Neural cell (in vitro differentiated cells): ENCODE results near the gene IQCH. TPM values are rescaled to one million over a fixed set of nuclear protein-coding genes. Genes with fewer than 3 reads are reported as not detected.

Experiments used
- H2AFZ ChIP-seq: fragments of 200-600, 300-800 bp; sonication (generic), shearing (Covaris generic); 2 replicates; pipeline ENCODE4 v1.6.0; 2014; ENCODE audit warnings: low read depth, mild to moderate bottlenecking, antibody characterized with exemption, low read length, moderate library complexity
- H3F3A ChIP-seq: fragments of 200-600 bp; shearing (Covaris generic); 2 replicates; pipeline ENCODE4 v1.6.1; 2016; ENCODE audit warnings: mild to moderate bottlenecking, moderate library complexity, mixed read lengths, antibody characterized with exemption, low read length; ENCODE audit not compliant: insufficient read depth, poor library complexity, severe bottlenecking
- H3K27ac ChIP-seq: fragments of 200-600, 300-800 bp; sonication (generic), shearing (Covaris generic); 2 replicates; pipeline ENCODE4 v1.5.1; 2014; ENCODE audit warnings: mild to moderate bottlenecking, low read length, moderate library complexity
- H3K27me3 ChIP-seq: fragments of 300-800, 200-600 bp; sonication (generic), shearing (Covaris generic); 2 replicates; pipeline ENCODE4 v1.6.0; 2014; ENCODE audit warnings: mild to moderate bottlenecking, low read depth, low read length, moderate library complexity; ENCODE audit not compliant: insufficient read depth
- H3K36me3 ChIP-seq: fragments of 300-800, 200-600 bp; sonication (generic), shearing (Covaris generic); 2 replicates; pipeline ENCODE4 v1.5.1; 2014; ENCODE audit warnings: mild to moderate bottlenecking, antibody characterized with exemption, low read length, moderate library complexity; ENCODE audit not compliant: insufficient read depth
- H3K4me2 ChIP-seq: fragments of 300-800, 200-600 bp; sonication (generic), shearing (Covaris generic); 2 replicates; pipeline ENCODE4 v1.6.0; 2014; ENCODE audit warnings: mild to moderate bottlenecking, low read length
- H3K4me3 ChIP-seq: fragments of 300-800, 200-600 bp; sonication (generic), shearing (Covaris generic); 2 replicates; pipeline ENCODE4 v1.5.1; 2014; ENCODE audit warnings: mild to moderate bottlenecking, low read length, moderate library complexity
- H3K79me2 ChIP-seq: fragments of 200-600 bp; shearing (Covaris generic); replicated peaks from 2 replicates; pipeline ENCODE4 v1.6.0; 2014; ENCODE audit warnings: mild to moderate bottlenecking, low read length, moderate library complexity; ENCODE audit not compliant: insufficient read depth
- H3K9ac ChIP-seq: fragments of 300-800, 200-600 bp; sonication (generic), shearing (Covaris generic); 2 replicates; pipeline ENCODE4 v1.6.1; 2016; ENCODE audit warnings: mild to moderate bottlenecking, low read length, mixed read lengths
- H3K9me2 ChIP-seq: fragments of 200-600 bp; shearing (Covaris generic); 2 replicates; pipeline ENCODE4 v1.6.1; 2016; ENCODE audit warnings: mild to moderate bottlenecking, low read length, mixed read lengths; ENCODE audit not compliant: insufficient read depth
- H3K9me3 ChIP-seq: fragments of 200-600, 300-800 bp; sonication (generic), shearing (Covaris generic); 2 replicates; pipeline ENCODE4 v1.6.1; 2016; ENCODE audit warnings: mild to moderate bottlenecking, mixed run types, low read length, moderate library complexity, mixed read lengths
- H4K20me1 ChIP-seq: fragments of 200-600 bp; shearing (Covaris generic); 2 replicates; pipeline ENCODE4 v1.6.1; 2016; ENCODE audit warnings: mild to moderate bottlenecking, mixed run types; ENCODE audit not compliant: insufficient read depth
- EP300 ChIP-seq: fragments of 450-650 bp; conservative IDR thresholded peaks from 2 replicates; pipeline ENCODE4 v1.6.1; 2014; ENCODE audit warnings: antibody characterized with exemption, mild to moderate bottlenecking, moderate library complexity; ENCODE audit not compliant: poor library complexity, severe bottlenecking
- EZH2 ChIP-seq: fragments of 200-600, 300-800 bp; shearing (Covaris generic), sonication (generic); IDR thresholded peaks from 2 replicates; pipeline ENCODE4 v1.6.1; 2014; ENCODE audit warnings: antibody characterized with exemption, low read length, borderline replicate concordance, mild to moderate bottlenecking; ENCODE audit not compliant: insufficient read depth, poor library complexity, severe bottlenecking
- MXI1 ChIP-seq: fragments of 450-650 bp; conservative IDR thresholded peaks from 2 replicates; pipeline ENCODE4 v1.6.1; 2014; ENCODE audit warnings: antibody characterized with exemption, mild to moderate bottlenecking; ENCODE audit not compliant: poor library complexity, severe bottlenecking
- POLR2AphosphoS5 ChIP-seq: IDR thresholded peaks from 2 replicates; pipeline ENCODE4 v1.6.1; 2012
- RAD21 ChIP-seq: fragments of 450-650 bp; conservative IDR thresholded peaks from 2 replicates; pipeline ENCODE4 v1.6.1; 2014; ENCODE audit warnings: antibody characterized with exemption, mild to moderate bottlenecking, moderate library complexity
- REST ChIP-seq: IDR thresholded peaks from 2 replicates; pipeline ENCODE4 v1.6.1; 2012; ENCODE audit warnings: borderline replicate concordance
- SMC3 ChIP-seq: fragments of 450-650 bp; conservative IDR thresholded peaks from 2 replicates; pipeline ENCODE4 v1.6.1; 2014; ENCODE audit warnings: antibody characterized with exemption, mild to moderate bottlenecking, moderate library complexity; ENCODE audit not compliant: poor library complexity
- TAF1 ChIP-seq: IDR thresholded peaks from 2 replicates; pipeline ENCODE4 v1.6.1; 2012; ENCODE audit warnings: low read depth
- polyA plus RNA-seq: library from polyadenylated mRNA; depleted of rRNA; stranded (reverse); fragments of >200 nt; gene quantifications from 2 replicates; pipeline ENCODE4 v1.2.3, GENCODE V29; 2014
- TF ChIP-seq, protein P1 (sequence below): fragments of 450-650 bp; IDR thresholded peaks from 2 replicates; pipeline ENCODE4 v1.5.1; 2014; ENCODE audit warnings: antibody characterized with exemption, mild to moderate bottlenecking, moderate library complexity; ENCODE audit not compliant: poor library complexity, severe bottlenecking

IQCH gene
- polyA plus RNA-seq, 1 donor from 2014 or later, result 2.8 TPM

- Histone ChIP-seq H3K27me3 (no peaks in the 10 kb centered on the region), H3K27ac (no peak overlapping the region), H2AFZ (no peak overlapping the region), H4K20me1 (no peaks in the 10 kb centered on the region), H3K9ac (no peak overlapping the region), H3K79me2 (no peaks in the 10 kb centered on the region), H3K4me2 (no peak overlapping the region), H3K9me3 (no peaks in the 10 kb centered on the region), H3K4me3 (no peak overlapping the region), H3K9me2 (no peaks in the 10 kb centered on the region), H3F3A (no peaks in the 10 kb centered on the region), H3K36me3 (no peaks in the 10 kb centered on the region)
- TF ChIP-seq POLR2AphosphoS5 (no peak), EP300 (no peak), REST (no peak), TAF1 (no peak), RAD21 (no peak), EZH2 (no peak), SMC3 (no peak), MXI1 (no peak)
- TF ChIP-seq, protein P1, sequence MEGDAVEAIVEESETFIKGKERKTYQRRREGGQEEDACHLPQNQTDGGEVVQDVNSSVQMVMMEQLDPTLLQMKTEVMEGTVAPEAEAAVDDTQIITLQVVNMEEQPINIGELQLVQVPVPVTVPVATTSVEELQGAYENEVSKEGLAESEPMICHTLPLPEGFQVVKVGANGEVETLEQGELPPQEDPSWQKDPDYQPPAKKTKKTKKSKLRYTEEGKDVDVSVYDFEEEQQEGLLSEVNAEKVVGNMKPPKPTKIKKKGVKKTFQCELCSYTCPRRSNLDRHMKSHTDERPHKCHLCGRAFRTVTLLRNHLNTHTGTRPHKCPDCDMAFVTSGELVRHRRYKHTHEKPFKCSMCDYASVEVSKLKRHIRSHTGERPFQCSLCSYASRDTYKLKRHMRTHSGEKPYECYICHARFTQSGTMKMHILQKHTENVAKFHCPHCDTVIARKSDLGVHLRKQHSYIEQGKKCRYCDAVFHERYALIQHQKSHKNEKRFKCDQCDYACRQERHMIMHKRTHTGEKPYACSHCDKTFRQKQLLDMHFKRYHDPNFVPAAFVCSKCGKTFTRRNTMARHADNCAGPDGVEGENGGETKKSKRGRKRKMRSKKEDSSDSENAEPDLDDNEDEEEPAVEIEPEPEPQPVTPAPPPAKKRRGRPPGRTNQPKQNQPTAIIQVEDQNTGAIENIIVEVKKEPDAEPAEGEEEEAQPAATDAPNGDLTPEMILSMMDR, result no peak
Observed at GRCh38 chr15:67216859-67217258, 37.7 kb upstream of the IQCH start.

- Histone ChIP-seq H3K4me2 (no peak overlapping the region), H4K20me1 (no peaks in the 10 kb centered on the region)
Observed at GRCh38 chr15:67218428-67218827, 36.2 kb upstream of the IQCH start.

More at GRCh38 chr15:67218428-67218827, 36.2 kb upstream of the IQCH start:
- Histone ChIP-seq H3K9me3 (no peaks in the 10 kb centered on the region), H3K36me3 (no peaks in the 10 kb centered on the region), H3K79me2 (no peaks in the 10 kb centered on the region), H3K9ac (no peak overlapping the region), H3K27ac (no peak overlapping the region), H3K9me2 (no peaks in the 10 kb centered on the region), H3K27me3 (no peaks in the 10 kb centered on the region), H3F3A (no peaks in the 10 kb centered on the region), H3K4me3 (no peak overlapping the region), H2AFZ (no peak overlapping the region)
- TF ChIP-seq SMC3, result no peak
- no peak for TF ChIP-seq TAF1
- TF ChIP-seq POLR2AphosphoS5, result no peak
- TF ChIP-seq MXI1, result no peak
